Cerebellar cortex (tissue), 1 donor: Measurements from ENCODE around the gene SCFD2.
"Not testable (repeated sequence)": the region's sequence is repeated elsewhere in the genome, so short reads cannot be mapped to it uniquely, and the experiment has no call there.

Experiments used
- DNase-seq: peaks from one replicate; pipeline ENCODE4 v3.0.0-alpha.2; 2015; ENCODE audit warnings: low spot score

SCFD2 gene

GRCh38 chr4:53139256-53139655 is 226.6 kb downstream of the SCFD2 start:
- not testable (repeated sequence) for DNase-seq

DNA sequence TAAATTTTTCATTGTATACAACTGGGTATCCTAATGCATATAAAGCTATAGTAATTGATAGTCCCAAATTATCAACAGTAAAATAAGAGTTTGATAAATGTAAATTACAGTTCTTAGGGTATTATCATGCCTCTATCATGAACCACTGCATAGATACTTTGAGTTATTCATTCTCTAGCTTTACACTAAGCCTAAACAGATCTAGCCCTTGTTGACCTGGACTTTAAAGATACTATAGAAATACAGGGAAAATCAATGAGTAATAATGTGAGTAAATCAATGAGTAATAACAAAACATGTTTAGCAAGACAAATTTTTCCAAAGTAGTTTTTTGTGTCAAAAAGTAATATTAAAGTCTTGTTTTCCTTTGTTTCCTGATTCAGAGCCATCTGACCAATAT is 228.4 kb downstream of the SCFD2 start:
- no peak for DNase-seq

GRCh38 chr4:53136954-53137353 is 228.9 kb downstream of the SCFD2 start:
- no peak for DNase-seq

GRCh38 chr4:53132132-53132891 is 233.5 kb downstream of the SCFD2 start:
- no peak for DNase-seq

GRCh38 chr4:53131562-53131925 is 234.3 kb downstream of the SCFD2 start:
- no peak for DNase-seq

- DNase-seq: no peak
These were observed 234.8 kb downstream of the SCFD2 start for GRCh38 chr4:53130896-53131561.

- DNase-seq: peak; percentile 18
These were observed 237.0 kb downstream of the SCFD2 start for GRCh38 chr4:53128706-53129357.

DNA sequence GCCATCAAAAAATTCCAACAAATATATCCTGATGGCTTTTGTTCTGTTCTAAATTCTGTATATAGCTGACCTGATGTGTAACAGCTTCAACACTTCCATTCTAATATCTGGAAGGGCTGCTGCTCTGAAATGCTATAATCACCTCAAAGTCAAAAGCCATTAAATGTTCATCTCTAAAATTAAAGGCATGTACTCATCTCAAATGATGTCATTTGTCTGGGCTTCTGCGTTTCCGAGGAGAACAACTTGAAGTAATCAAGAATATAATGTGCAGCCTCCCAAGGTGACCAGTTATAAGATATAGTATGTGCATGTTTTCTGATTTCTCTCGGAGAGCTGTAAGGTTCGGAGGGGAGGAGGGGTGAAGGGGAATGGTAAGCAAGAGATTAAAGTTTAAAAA is 237.6 kb downstream of the SCFD2 start:
- no peak for DNase-seq

GRCh38 chr4:53127365-53127764 is 238.5 kb downstream of the SCFD2 start:
- DNase-seq: no peak

GRCh38 chr4:53126099-53126498 is 239.8 kb downstream of the SCFD2 start:
- DNase-seq: no peak

GRCh38 chr4:53123819-53124218 is 242.0 kb downstream of the SCFD2 start:
- DNase-seq: no peak

GRCh38 chr4:53123171-53123570 is 242.7 kb downstream of the SCFD2 start:
- DNase-seq: no peak

DNA sequence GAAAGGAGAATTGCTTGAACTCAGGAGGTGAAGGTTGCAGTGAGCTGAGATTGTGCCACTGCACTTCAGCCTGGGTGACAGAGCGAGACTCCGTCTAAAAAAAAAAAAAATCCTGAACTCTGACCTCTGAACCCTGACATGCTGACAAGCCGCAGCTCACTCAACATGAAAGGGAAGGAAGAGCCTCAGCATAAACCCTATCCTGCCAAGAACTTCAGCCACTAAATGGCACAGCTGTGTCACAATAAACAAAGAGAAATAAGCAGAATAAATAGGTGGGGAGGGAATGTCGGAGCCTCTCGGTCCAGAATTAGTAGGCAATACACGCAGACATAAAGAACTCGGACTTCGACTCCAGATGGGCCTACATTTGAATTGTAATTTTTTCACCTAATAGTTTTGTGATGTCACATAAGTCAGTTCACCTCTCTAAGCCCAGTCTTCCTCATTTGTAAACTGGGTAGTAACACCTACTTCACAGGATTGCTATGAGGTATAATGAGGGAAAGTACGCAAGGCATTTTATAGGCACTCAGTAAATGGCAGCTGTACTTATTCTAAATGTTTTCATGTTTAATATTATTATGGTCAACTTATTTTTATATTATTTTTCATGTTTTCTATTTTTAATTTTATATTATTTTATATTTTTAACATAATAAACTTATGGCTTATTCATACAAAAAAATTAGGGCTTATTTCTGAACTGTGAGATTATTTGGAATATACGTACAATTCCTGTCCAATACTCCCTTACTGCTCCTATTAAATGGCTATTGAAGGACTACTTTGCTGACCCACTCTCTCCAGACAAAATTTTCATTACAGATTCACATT is 243.4 kb downstream of the SCFD2 start:
- DNase-seq: no peak

DNA sequence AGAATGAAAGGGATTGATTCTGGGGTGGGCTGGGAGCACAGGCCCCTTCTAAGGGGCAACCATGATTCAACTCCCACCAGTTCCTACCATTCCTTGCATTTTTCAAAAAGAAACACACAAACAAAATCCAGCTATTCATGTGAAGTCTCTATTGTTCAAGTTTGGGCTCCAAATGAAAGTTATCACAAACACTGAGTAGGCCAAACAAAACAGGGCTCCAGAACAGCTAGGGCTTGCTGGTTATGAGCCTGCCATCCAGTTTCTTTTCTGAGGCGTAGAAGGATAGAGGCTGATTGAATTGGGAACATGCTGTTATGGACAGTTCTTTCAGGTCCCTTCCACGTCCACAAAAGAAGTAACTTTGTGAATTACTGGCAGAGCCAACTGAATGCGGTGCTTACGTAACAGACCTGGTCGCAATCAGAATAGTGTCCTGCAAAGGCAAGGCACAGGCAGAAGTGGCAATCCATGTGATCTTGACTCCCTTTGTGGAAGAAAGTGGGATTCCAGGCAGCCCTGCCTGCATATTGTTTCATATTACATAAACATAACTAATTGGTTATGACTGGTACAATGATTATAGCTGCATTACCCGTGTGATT is 244.5 kb downstream of the SCFD2 start:
- DNase-seq: no peak

DNA sequence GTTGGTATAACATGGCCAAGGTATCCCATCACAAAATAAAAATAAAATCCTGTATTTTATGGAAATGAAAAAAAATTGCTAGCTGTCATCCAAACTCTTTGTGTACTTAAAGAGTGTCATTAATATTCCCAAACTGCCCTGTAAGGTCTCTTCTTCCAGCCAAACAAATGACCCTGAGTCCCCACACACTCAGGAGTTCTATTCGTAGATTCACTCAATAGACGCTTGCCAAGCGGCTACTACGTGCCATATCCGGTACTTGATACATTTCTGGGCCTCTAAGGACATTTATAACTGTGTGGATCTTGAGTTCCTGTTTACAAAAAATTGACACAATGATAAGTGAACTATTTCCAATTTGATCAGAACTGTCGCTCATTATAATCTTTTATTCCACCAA is 245.1 kb downstream of the SCFD2 start:
- no peak for DNase-seq

DNA sequence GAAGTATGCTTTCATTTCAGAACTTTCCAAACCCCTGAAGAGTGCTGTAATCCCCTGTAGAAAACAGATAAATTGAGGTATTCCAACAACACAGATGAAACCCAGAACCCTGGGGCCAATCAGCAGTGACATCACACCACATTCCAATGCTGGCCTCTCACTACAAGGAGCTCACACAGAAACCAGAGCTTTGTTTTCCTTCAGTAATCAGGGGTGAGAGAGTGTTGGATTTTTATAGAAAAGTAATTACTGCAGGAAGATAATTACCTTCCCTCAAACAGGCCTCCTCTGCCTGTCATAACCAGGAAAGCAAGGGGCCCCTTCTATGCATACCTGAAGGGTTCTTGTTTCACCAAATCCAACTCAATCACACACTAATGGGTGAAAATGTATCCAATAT is 246.2 kb downstream of the SCFD2 start:
- DNase-seq: no peak

DNA sequence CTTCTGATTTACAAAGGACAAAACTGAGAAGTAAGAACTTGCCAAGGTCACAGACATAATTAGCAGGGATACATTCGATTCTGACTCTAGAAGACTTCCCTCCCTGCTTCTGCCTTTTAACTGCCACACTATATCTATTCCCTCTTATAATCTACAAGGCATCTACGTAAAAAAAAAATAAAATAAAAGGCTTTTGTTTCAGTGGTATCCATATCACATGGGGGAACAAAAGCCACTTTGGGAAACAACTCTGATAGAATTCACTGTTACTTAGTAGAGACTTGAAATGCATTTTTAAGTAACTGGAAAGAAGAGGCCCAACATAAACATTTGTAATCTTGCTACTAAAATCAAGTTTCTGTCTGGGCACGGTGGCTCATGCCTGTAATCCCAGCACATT is 247.2 kb downstream of the SCFD2 start:
- DNase-seq: no peak

- no peak for DNase-seq
These were observed 248.9 kb downstream of the SCFD2 start for GRCh38 chr4:53116954-53117353.

DNA sequence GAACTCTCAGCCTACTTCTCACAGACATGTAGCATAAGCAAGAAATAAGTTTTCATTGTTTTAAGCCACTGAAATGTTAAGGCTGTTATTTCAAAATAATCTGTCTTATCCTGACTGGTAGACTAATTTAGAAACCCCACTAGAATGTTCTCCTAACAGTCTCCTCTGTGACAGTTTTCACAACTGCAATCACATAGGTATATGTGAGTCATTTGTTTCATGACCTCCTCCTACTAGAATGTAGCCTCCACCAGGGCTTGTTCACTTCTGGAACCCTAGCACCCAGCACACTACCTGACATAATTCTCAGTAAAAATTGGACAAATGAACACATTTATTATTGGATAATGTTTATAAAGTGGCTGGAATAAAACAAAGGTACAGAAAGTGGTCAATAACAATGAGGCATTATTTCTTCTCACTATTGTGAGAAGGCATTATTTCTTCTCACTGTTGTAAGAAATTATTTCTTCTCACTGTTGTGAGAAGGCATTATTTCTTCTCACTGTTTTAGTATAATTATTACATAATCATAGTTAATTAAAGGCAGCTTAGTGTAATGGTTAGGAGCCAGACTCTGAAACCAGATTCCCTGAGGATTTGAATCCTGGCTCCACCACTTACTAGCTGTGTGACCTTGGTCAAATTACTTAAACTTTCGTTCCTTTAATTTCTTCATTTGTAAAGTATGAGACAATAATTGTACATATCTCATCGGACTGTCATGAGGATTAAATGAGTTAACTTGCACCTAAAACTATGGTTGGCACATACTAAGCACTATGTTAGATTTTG is 252.2 kb downstream of the SCFD2 start:
- no peak for DNase-seq

- DNase-seq: no peak
These were observed 260.5 kb downstream of the SCFD2 start for GRCh38 chr4:53105313-53105712.

DNA sequence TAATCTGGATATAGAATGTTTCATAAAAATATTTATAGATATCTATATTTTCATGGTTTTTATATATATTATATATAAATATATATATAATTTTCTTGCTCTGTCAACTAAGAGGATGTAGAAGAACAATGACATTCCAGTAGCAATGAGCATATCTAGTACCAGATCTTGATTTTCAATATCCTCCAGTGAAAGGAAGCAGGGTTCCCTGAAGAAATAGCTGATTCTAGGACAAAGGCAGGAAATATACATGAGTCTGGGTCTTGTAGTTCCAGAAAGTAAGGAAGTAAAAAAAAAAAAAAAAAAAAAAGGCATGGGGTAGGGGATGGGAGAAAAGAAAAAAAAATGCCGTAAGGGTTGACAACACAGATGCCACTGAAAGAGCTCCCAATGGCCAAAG is 262.4 kb downstream of the SCFD2 start:
- no peak for DNase-seq
